Ovary (tissue), 3 donors: ENCODE results near the gene GUCA2B.

ENCODE experiments used
- CTCF ChIP-seq, 3 donors: fragments of 450-650 bp in 2 of 3; fragments of 200-600 bp in 1 of 3; IDR thresholded peaks; one replicate each; pipeline versions ENCODE4 v1.5.1 to v1.8.0; 2016 to 2022; ENCODE audit warnings: antibody characterized with exemption in 3 of 3, mild to moderate bottlenecking in 1 of 3
- EP300 ChIP-seq: sonication (generic); formaldehyde crosslinking; IDR thresholded peaks from one replicate; pipeline ENCODE4 v1.6.1; 2017; ENCODE audit warnings: antibody characterized with exemption
- POLR2A ChIP-seq: fragments of 450-650 bp; IDR thresholded peaks from one replicate; pipeline ENCODE4 v1.6.1; 2017; ENCODE audit warnings: antibody characterized with exemption, mild to moderate bottlenecking, moderate library complexity
- donor health status: DM: no; HTN: no; CAD: no.

- TF ChIP-seq CTCF (IDR thresholded peaks at IDR 0.05) = no peak
- TF ChIP-seq EP300 = no peak
- TF ChIP-seq POLR2A = no peak
Measured at GRCh38 chr1:42152119-42152518, 1.1 kb upstream of the GUCA2B start.
